GM21619 (cell line): ENCODE measurements around the gene CD99.

Experiments
- ATAC-seq: cut with Tn5 transposase; IDR thresholded peaks from one replicate; pipeline ENCODE4 v1.9.1; 2021; ENCODE audit not compliant: unreplicated experiment

The CD99 gene, protein sequence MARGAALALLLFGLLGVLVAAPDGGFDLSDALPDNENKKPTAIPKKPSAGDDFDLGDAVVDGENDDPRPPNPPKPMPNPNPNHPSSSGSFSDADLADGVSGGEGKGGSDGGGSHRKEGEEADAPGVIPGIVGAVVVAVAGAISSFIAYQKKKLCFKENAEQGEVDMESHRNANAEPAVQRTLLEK

DNA sequence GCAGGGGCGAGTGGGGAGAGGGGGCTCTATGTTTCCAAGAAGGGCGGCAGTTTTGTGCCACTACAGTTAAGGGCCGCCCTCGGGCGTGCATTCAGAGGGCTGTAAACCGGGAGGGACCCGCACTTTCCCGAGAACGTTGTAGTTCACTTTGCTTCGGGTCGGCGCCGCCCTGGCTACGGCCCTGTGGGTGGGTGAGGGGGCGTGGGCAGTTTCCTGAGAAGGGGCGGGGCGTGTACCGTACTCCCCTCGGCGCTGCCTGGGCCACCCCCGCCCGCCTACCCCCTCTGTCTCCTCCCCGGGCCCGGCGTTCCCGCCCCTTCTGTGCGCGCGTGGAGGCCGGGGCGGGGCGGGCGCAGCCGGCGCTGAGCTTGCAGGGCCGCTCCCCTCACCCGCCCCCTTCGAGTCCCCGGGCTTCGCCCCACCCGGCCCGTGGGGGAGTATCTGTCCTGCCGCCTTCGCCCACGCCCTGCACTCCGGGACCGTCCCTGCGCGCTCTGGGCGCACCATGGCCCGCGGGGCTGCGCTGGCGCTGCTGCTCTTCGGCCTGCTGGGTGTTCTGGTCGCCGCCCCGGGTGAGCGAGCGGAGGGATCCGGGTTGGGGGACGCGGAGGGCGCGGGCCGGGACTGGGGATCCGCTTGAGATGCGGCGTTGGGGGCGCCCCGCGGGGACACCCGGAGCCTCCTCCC lies at the start of gene CD99:
CD99 (plus strand) TSS at position 440 of the 687 bp plus-strand sequence; CDS start at position 506, 66 bp downstream.
- peak; percentile 79 for ATAC-seq

GRCh38 chrX:2642146-2642545 lies 48.9 kb upstream of the CD99 start:
- ATAC-seq, result no peak

DNA sequence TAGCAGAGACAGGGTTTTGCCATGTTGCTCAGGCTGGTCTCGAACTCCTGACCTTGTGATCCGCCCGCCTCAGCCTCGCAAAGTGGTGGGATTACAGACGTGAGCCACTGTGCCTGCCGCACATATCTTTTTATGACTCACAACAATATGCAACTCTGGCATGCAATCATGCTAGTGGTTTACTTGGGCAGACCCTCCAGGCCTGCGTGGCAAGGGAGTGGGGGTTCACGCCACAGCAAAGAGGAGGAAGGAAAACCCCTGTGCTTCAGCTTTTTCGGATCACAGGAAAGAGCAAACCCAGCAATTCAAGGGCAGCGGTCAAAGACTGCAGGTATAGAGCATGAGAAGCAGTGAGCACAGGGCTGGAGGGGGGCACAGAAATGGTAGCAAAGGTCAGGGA lies 48.3 kb upstream of the CD99 start:
- ATAC-seq, result no peak

DNA sequence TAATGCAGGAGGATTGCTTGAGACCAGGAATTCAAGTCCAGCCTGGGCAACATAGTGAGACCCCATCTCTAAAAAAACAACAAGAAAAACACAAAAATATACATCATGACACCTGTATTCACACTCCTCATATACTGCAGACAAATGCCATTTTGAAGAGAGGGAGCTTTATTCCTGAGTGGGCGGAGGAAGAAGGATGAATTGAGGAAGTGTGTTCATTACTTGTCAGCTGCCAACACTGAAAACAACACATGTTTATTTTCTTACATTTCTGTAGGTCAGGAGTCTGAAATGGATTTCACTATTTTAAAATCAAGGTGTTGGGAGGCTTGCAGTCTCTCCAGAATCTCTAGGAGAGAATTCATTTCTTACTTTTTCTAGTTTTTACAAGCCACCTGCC lies 47.2 kb upstream of the CD99 start:
- ATAC-seq, result no peak

GRCh38 chrX:2645563-2645962 lies 45.5 kb upstream of the CD99 start:
- no peak for ATAC-seq

GRCh38 chrX:2647627-2648026 lies 43.5 kb upstream of the CD99 start:
- ATAC-seq, result no peak

- no peak for ATAC-seq
Measured at GRCh38 chrX:2650037-2650436, 41.1 kb upstream of the CD99 start.

DNA sequence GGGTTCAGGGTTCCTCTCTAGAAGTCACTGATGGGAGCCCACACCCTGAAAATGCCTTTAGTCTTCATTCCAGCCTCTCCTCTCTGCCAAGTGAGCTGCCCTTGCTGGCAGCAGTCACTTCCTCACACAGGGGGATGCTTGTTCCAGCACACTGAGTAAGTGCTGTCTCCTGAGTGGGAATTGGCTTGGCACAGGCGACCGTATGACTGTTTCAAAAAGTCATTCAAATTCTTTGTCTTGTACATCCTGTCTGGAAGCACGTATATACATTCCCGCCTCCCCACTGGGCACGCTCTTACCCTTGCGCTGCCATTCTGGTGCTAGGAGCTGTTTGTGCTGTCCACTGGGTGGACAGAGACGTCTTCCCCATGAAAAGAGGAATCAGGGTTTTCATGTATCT lies 40.2 kb upstream of the CD99 start:
- no peak for ATAC-seq

DNA sequence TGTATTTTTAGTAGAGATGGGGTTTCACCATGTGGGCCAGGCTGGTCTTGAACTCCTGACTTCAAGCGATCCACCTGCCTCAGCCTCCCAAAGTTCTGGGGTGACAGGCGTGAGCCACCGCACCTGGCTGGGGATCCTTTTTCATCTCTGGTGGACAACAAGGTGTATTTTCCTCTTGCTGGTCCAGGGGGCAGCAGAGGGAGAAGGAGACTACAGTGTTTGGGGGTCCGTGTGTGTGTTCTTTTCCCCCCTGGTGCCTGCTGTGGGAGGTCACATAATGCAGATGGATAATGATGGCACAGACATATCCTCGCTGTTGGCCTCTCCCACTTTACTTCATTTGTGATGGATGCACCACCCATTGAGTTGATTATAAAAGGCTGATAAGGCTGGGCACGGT lies 39.0 kb upstream of the CD99 start:
- no peak for ATAC-seq

DNA sequence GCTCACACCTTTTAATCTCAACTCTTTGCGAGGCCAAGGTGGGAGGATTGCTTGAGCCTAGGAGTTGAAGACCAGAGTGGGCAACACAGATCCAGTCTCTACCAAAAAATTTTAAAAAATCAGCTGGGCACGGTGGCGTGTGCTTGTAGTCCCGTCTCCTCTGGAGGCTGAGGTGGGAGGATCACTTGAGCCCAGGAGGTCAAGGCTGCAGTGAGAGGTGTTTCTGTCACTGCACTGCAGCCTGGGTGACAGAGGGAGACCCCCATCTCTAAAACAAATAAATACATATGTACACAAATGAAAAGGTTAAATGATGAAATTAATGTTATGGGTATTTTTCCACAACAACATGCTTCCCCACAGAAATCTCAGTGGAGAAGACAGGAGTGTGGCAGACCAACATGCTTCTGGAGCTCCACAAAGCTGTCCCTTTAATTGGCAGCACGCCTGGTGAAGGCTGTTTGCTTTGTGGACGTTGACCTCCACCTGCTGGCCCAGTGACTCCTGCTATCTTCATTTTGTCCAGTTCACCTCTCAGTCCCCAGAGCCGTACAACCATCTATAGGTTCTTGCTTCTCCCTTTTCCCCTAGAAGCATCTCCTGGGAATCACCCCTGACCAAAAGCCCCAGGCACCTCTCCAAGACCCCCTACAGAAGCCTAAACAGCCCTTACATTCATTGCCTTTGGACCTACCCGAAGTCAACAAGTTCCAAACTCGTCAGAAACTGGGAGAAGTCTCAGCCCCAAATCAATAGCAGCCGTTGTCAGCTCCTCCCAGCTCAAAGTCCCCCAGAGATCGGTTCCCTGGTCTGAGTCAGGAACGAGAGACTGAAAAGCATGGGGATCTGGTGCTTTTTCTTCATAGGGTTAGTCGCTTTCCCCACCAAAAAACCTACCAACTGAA lies 36.4 kb upstream of the CD99 start:
- ATAC-seq, result no peak

- no peak for ATAC-seq
Measured at GRCh38 chrX:2656257-2656836, 34.7 kb upstream of the CD99 start.

DNA sequence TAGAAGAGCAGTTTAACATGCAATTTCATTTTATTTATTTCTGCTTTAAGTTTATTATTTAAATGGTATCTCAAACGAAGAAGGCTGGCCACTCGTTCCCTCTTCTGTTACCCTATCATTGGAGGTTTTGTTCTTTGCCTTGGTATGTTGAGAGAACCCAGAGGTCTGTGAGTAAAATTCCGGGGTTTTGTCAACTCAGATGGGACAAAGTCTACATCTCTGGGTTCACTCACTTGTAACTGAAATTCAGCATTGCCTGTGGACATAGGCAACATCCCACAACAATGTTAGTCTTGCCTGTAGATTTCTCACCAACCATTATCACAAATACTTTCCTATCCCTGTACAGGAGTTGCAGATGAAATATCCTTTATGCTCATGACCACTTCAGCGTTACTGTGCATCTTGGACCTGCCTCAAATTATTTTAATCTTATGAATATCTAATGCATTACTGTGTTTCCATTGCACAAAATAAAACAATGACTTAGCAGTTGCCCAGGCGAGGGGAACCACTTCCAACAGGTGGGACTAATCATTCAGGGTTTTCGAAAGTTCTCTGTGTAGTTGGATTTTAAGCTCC lies 33.5 kb upstream of the CD99 start:
- no peak for ATAC-seq

- no peak for ATAC-seq
Measured at GRCh38 chrX:2658585-2659292, 32.4 kb upstream of the CD99 start.

DNA sequence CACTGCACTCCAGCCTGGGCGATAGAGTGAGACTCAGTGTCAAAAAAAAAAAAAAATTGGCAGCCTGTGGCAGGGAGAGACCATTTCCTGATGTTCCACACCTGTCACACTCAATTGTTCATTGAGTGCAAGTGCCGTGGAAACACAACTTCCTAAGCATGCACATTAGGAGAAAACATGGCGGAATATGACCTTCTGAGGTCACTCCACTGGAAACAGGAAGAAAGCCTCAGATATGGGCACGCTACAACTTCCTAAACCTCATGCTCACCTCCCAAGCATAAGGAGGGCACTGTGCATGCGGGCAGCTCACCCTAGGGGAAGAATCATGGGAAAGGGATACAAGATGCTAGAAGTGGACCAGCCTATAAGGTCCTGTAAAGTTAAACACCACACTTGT lies 28.5 kb upstream of the CD99 start:
- ATAC-seq, result no peak

DNA sequence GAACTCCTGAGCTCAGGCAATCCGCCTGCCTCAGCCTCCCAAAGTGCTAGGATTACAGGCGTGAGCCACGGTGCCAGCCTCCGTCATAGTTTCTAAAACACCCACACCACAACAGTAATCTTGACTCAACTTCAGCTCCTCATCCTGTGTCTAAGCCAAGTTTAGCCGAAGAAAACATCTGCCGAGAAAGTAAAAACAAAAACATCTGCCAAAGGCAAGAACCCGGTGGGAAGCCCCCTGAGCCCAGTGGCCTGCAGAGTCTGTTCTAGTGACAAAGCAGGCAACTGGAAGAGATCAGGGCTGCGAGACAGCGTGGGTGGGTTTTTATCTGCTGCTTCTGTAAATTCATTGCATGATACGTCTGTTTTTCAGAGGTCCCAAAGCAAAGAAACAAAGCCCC lies 26.6 kb upstream of the CD99 start:
- ATAC-seq, result no peak

DNA sequence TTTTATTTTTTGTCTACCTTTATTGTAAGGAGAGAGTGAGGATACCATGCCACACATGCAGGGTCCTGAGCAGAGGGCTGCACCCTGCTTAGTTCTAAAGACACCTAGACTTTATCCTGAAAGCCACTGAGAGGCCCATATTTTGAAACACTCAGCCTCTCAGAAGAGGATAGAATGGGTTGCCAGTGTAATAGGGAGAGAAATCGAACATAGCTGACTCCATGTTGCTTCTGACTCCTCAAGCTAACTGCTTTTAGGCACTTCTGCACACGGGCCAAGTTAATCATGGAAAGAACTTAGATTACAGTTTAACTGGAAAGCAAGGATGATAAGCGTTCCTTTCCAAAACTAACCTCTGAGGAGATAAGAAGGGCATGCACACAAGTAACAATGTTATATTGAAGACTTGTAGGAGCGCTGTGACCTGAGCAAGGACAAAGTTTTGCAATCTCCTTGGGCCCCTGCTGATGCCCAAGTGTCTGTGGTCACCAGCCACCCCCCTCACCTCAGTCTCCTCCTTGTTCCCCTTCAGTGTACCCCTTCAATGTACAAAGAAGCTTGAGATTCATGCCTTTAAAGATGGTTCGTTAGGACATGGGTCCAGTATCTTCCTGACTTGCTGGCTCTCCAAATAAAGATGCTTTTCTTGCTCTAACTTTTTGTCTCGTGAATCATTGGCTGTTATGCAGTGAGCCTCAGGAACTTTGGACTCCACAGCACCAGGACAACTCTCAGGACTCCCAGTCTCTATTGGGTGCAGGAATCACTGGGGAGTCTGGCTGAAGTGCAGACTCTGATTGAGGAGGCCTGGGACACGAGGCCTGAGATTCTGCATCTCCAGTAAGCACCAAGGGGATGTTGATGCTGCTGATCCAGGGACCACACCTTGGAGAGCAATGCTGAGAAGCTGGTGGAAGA lies 25.4 kb upstream of the CD99 start:
- no peak for ATAC-seq

- ATAC-seq, result no peak
Measured at GRCh38 chrX:2666491-2666890, 24.6 kb upstream of the CD99 start.

- ATAC-seq, result no peak
Measured at GRCh38 chrX:2670978-2671377, 20.1 kb upstream of the CD99 start.

DNA sequence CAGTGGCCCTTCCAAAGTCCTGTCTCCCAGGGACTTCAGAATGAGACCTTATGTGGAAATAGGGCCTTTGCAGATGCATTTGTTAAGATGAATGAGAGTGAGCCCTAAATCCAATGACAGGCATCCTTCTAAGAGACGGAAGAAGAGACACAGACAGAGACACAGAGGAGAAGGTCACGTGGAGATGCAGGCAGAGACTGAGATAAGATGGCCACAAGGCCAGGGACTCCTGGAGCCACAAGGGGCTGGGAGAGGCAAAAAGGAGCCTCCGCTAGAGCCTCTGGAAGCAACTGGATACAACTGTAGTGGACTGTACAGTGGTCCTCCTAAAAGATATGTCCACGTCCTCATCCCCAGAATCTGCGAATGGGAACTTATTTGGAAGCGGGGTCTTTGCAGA lies 19.0 kb upstream of the CD99 start:
- ATAC-seq, result no peak

GRCh38 chrX:2673611-2674010 lies 17.5 kb upstream of the CD99 start:
- no peak for ATAC-seq
